Stimulated activated naive CD4-positive, alpha-beta T cell treated with Interleukin-2 at 50 U/mL for 16 hours (primary cell): ENCODE results near the gene SLC22A31.

Source experiments
- DNase-seq: peaks from one replicate; lab custom pipeline; 2025; lab: John Stamatoyannopoulos, UW

The SLC22A31 gene

DNA sequence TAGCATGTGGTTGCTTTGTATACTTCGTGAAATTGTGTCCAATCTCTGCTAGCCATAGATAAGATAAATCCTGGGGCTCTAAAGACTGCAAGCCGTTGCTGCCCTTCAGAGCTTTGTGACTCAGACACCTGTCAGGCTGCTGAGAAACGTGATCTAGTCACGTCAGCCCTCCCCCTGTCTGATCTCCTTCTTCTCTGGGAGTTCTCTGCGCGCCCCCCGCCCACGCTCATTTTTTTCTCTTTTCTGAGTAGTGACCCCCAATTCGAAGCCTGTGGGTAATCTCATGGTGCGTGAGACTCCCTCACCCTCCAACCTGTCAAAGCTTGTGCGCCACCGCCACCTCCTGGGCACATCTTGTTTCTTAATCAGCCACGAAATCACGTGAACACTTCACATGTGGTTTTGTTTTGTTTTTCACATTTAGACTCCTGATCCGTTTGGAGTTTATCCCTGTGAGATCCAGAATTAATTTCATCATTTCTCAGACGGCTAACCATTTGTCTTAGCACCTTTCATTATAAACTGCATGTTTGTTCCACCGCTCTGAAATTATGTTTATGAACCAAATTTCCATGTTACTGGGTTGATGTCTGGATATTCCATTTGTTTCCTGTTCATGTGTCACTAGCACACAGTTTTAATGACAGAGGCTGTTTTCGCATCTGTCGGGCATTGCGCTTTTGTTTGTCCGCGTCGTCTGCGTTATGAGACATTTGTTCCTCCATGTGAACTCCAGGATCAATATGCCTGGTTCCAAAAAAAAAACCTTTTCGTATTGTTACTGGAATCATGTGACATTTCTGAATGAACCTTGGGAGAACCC, 16.2 kb upstream of the SLC22A31 start:
- DNase-seq = peak; percentile 71

DNA sequence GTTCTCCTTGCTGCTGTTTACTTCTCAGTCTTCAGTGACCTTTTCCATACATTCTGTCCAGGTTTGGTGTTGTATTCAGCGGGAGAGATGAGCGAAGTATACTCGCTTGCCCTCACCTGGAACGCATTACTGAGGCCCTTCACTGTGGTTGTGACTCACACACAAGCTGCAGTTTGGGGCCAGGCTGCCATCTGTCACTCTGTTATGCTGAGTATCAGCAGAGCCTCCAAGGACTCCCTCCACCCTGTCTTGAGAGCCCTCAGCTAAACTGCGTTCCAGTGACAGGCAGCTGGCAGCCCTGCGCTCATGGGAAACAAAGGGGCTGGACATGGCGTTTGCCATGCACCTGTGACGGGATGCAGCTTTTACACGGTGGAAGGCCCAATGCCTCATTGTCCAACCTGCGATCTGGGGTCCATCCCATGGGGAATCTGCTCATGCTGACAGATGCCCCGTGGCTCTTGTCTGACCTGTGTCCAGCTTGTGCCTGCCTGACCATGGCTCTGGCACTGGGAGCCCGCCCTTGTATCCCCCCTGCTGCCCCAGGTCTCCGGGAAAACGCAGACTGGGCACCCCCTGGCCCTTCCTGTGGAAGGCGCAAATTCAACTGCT, 10.7 kb upstream of the SLC22A31 start:
- DNase-seq = no peak

DNA sequence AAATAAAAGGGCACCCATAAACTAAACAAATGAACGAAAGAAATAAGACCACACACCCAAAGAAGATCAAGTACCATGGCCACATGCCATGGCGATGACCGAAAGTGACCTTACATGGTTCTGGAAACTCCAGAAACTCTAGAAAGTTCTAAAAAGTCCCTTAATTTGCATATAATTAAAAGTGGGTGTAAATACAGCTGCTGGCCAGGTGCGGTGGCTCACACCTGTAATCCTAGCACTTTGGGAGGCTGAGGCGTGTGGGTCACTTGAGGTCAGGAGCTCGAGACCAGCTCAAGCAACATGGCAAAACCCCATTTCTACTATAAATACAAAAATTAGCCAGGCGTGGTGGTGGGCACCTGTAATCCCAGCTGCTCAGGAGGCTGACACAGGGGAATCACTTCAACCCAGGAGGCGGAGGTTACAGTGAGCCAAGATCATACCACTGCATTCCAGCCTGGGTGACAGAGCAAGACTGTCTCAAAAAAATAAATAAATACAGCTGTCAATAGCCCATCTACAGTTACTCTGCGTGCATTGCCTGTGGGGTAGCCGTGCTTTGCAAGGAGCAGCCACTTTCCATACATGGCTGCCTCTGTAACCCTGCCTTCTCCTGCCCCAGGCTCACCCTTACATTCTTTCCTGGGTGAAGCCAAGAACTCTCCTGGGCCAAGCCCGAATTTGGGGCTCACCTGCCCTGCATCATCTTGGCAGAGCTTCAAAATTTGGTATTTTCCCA, 10.0 kb upstream of the SLC22A31 start:
- no peak for DNase-seq

DNA sequence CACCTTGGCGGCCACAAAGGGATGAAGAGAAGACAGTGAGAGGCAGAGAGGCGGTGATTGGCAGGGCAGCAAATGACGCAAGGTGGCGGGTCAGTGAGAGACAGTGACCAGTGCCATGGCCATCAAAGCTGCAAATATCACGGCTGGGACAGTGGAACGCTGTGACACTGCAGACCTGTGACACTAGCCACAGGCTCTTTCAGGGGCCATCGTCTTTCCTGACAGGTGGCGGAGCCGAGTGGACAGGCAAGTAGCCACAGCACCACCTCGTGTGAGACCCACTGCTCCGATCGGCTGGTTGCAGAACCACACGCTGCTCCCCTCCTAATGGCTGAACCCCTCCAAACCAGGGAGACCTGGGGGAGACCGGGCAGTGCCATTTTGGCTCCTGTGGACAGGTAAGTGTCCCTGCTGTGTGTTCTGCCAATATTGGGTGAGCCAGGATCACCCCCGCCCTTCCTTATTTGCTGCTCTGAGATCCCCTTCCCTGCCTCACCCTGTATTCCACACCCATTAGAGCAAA, 9.2 kb upstream of the SLC22A31 start:
- no peak for DNase-seq

DNA sequence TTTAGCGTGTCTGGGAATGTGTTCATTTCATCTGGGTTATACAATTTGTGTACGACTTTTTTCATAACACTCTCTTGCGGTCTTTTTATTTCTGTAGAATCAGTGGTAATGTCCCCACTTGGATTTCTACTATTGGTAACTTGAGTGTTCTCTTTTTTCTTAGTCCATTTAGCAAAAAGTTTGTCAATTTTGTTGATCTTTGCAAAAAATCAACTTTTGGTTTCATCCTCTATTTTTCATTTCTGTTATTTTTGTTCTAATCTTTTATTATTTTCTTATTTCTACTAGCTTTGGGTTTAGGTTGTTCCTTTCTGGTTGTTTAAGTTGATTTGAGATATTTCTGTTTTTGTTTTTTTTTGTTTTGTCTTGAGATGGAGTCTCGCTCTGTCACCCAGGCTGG, 7.7 kb upstream of the SLC22A31 start:
- no peak for DNase-seq

DNA sequence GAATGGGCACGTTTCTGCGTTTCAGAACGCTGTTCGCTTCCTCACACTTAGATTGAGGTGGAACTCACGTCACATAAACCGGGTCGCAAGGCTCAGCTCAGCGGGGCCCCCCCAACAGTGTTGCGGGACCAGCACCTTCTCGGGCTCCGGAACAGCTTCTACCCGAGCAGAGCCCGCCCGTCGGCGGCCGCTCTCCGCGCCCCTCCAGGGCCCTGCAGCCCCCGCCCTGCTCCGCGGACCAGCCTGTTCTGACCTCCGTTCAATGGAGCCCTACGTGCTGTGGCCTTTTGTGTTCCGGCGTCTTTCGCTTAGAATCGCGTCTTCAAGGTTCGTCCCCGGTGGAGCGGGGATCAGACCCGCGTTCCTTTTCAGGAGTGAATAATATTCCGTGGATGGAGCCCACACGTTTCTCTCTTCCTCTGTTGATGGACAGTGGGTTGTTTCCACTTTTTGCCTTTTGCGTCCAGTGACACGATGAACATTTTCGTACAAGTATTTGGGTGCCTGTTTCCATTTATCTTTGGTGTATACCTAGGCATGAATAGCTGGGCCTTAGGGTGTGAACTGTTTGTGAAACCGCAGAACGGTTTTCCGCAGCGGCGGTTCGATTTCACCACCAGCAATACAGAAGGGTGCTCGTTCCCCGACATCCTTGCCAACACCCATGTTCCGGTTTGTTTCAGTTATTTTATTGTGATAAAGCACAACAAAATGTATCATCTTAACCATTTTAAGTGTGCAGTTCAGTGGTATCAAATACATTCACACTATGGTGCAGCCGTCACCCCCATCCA, 2.3 kb upstream of the SLC22A31 start:
- DNase-seq = no peak

DNA sequence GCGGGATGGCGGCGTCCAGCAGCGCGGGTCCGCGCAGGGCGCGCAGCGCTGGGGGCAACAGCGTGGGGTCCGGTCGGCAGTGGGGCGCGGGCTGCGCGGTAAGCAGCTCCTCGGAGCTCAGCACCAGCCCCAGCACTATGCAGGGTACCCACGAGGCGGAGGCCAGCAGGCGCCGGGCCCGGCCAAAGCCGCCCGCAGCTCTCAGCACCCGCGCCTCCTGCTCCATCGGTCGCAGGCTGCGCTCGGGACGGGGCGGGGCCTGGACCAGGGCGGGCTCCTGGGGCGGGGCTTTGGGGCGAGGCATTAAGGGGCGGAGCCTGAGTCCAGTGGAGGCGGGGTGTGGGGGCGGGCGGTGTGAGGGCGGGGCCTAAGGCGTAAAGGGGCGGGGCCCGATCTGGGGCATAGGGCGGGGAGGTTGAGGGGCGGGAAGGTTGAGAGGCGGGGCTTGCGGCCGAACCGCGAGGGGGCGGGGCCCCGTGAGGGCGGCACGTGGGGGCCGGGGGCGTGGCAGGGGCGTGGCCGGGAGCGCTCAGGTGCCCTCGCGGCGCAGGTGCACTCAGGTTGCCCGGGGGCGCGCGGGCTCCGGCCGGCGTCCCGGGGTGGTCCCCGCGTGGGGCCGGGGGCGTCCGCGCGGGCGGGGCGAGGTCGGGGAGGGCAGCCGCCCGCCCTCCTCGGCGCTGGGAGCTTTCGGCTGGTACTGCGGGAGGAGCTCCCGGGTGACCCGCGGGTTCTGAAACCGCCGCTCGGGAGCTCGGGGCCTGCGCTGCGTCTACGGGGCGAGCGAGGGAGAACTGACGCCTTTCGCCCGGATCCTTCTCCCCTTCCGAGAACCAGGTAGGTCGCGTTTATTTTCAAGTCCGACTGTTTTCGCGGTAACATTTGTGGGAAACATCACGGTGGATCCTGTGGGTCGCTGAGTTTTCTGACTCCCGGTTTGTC, 1.4 kb upstream of the SLC22A31 start:
- peak; percentile 65 for DNase-seq

DNA sequence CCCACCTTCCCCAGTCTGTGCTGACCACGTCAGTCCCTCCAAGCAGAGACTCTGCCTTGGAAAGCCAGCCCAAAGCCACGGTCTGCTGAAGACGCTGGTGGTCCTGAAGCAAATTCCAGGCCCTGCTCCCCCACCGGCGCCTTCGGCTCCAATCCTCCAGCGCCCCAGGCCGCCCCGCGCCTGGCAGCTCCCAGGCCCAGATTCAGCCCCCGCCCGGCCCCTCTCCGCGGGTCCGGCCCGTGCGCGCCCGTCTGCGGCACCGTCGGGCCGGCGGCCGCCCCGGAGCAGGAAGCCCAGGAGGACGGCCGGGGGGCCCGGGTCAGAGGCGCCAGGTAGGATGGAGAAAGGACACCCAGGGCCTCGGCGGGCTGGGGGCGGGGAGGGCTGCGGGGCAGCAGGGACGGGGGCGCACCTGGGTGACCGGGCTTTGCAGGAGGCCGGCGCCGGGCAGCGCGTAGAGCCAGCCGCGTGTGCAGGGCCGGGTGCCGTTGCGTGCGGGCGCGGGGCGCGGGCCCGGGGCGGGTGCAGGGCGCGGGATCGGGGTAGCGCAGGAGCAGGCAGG, 594 bp upstream of the SLC22A31 start:
- no peak for DNase-seq

DNA sequence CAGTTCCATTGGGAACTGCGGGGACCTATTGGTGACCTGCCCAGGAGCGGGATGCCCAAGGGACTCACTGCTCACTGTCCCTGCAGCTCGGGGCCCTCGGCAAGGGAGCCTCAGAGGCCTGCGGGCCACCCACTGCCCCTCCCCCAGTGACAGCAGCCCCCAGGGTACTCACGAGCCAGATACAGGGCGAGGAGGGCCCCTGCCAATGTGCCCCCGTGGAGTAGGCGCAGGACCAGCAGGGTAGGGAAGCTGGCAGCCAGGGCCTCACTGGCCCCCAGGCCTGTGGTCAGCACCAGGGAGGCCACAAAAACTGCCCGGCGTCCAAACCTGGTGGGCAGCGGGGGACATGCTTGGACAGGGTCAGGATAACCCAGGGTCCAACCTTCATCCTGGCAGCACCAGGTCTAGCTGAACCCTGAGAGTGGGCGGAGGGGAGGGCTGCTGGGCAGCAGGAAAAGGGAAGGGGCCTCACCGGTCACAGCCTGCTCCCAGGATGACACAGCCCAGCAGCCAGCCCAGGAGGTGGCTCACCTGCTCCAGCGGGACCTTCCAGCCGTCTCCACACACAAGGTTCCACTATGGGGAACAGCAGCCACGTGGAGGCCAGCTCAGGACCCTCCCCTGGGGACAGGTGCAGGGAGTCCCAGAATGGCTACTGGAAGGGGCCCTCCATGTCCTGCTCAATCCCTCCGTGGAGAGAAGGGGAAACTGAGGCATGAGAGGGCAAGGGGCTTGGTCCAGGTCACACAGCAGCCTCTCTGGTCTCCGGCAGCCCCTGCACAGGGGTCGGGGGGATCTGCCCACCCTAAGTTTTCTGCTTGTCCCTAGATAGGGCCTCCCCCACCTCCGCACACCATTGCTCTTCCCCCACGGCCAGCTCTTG, 855 bp downstream of the SLC22A31 start:
- DNase-seq = no peak

DNA sequence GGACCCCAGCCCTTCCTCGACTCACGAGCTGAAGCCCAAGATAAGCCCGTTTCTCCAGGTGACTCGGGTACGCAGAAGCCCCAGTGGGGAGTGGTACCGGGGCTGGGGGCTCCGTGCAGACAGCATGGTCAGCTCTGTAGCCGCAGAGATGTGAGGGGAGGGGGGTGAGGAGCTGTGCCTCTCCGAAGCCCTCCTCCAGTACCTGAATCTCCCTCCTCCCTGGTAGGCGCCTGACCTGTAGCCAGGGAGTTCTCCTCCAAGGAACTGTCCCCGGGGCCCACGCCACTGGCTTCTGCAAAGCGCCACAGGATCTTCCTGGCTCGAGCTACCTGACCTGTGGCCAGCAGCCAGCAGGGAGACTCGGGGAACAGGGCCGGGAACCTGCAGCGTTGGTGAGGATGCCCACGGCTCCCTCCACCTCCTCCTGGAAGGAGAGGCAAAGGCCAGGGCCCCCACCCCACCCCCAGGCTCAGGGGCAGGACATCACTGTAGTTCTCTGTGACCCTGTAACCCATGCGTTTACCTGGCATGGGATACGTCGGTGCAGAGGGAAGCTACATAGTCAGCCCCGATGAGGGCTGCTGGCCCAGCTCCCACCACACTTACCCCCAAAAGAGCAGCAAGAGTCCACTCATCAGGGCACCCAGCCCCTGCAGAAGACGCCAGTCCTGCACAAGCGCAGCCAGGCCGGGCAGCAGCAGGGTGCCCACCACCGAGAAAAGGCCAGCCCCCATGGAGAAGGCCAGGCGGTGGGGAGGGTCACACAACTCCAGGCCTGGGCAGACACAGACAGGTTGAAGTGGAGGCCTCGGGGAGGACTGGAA, 1.7 kb downstream of the SLC22A31 start:
- DNase-seq = no peak

DNA sequence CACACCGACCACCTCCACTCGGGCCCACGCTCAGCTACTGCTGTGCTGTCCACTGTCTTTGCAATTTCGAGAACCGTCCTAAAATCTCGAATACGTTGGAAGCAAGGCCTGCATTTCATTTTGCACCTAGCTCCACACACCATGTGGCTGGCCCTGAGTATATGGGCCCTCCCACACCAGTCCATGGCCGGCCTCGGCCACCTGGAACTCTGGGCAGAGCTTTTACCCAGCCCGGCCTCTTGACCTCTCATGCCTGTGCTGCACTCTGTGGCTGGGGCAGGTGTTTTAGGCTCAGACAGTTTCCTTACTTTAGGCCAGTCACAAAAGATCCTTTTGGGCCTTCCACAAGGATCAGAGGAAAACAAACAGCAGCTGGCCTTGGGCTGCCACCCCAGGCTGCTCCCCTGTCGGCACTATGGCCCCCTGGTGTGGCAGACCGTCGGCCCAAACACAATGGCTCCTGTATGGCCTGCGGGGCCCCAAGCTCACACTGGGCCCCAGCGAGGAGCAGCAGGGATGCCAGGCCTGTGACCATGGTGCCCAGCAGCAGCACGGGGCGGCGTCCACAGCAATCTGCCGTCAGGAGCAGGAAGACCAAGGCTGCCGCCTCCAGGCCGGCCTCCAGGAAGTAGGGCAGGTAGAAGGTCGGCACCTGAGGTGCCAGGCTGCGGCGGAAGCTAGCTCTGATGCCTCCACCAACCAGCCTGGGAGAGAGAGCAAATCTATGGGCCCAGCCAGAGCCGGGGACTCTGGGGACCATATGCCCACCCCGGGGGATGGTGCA, 2.5 kb downstream of the SLC22A31 start:
- no peak for DNase-seq

DNA sequence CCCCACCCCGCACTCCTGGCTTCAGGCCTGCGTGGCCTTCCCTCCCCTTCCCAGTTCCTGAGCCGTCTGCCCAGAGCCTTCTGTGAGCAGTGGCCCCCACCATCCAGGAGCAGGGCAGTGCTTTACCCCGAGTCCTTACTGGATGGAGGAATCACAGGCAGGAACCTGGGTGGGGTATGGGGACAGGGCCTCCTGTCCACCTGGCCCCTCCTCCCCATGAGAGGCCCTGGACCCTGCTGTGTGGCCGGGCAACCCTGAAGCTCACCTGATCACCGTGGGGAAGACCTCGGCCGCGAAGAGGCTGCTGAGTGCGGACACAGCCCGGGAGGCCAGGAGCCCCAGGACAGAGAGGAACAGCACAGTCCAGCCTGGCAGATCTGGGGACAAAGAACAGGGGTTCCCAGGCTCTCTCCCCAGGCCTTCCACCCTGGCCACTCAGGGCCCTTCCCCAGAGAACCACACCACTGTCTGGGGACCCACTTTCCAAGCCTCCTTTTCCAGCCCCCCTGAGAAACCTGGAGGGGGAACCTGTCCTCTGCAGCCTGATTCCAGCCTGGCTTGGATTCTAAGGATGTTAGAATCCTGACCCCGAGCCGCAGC, 3.2 kb downstream of the SLC22A31 start:
- DNase-seq = no peak

DNA sequence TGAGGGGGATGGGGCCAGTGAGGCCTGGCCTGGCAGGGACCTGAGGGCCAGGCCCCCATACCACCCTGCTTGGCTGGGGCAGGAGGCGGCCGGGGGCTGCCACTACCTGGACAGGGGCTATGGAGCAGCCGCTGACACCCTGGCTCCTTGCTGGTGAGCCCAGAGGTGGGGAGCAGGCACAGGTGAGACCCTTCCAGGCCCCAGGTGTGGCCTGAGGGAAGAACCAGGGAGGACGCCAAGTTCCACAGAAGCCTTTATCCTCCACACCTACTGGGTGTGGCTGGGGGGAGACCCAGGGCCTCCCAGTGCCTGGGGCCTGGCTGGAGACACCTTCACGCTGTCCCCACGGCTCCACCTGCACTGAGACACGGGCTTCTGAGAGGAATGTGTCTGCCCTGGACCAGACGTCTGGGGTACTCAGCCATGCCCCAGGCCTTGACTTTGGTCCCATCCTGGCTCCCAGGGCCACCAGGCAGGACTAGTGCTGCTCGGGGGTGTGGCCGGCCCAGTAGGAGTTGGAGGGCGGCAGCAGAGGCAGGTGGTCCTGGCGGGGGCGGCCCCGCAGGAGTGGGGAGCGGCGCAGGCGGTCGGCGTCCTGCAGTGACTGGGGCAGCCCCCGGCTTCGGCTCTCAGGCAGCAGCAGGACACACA, 4.7 kb downstream of the SLC22A31 start:
- no peak for DNase-seq

DNA sequence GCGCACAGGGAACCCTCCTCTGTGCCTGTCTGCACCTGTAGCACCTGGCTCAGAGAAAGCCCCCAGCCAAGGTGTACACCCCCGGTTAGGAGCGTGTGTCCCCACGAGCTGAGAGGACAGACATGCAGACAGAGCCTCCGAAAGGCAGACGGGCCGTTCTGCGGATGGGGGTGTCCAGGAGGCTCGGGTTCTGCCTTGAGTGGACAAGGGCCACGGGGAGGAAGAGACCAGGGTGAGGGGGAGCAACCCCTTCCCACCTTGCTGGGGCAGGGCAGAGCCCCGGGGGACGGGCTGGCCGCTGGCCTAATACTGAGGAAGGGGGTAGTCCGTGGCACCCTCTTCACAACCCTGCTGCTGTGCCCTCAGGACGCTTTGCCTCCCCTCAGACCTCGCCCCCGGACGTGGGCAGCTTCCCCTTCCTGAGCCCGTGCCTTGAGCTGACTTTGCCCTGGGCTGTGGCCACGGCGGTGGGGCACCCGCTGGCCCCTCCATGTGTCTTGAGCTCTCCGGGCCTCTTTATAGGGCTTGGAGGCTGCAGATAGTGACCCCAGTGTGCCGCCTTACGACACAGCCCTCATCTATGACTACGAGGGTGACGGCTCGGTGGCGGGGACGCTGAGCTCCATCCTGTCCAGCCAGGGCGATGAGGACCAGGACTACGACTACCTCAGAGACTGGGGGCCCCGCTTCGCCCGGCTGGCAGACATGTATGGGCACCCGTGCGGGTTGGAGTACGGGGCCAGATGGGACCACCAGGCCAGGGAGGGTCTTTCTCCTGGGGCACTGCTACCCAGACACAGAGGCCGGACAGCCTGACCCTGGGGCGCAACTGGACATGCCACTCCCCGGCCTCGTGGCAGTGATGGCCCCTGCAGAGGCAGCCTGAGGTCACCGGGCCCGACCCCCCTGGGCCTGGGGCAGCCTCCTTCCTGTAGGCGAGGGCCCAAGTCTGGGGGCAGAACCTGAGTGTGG, 5.7 kb downstream of the SLC22A31 start:
- no peak for DNase-seq

DNA sequence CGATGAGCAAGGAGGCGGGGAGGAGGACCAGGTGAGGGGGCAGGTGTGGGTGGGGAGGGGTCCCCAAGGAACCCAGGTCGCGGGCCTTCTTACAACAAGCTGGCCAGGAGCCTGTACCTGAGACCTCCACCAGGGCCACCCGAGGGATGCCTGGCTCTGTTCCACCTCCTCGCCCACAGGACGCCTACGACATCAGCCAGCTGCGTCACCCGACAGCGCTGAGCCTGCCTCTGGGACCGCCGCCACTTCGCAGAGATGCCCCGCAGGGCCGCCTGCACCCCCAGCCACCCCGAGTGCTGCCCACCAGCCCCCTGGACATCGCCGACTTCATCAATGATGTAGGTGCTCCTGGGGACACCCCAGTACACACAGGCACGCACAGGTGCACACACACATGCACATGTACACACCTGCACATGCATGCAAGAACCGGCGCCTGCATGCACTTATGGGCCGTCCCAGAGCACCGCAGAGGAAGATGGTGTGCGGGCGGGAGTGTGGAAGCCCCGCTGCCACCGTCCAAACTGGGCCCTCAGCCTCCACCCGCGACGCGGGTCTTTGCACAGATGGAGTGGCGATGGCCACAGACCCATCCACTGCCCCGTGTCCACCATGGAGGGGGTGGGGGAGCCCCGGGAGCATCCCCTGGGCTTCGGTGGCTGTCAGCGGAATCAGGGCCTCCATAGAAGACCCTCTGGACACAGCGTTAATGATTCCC, 6.6 kb downstream of the SLC22A31 start:
- DNase-seq = no peak
